ENCODE measurements around the gene BMP6.

Gene BMP6

GRCh38 chr6:7725849-7726415, at the start of gene BMP6:
Gene BMP6 (plus strand): TSS chr6:7726099. CDS start chr6:7726956, 857 bp downstream.
- DNase-seq = peak; percentile 48 to 82

GRCh38 chr6:7677229-7677628, 48.7 kb upstream of the BMP6 start:
- no peak for DNase-seq

- DNase-seq = no peak
Observed at GRCh38 chr6:7680393-7681075, 45.4 kb upstream of the BMP6 start.

GRCh38 chr6:7681449-7681848, 44.5 kb upstream of the BMP6 start:
- no peak for DNase-seq

- DNase-seq = no peak
Observed at GRCh38 chr6:7684076-7684475, 41.8 kb upstream of the BMP6 start.

- no peak for DNase-seq
Observed at GRCh38 chr6:7684843-7685242, 41.1 kb upstream of the BMP6 start.

- no peak for DNase-seq
Observed at GRCh38 chr6:7685276-7685675, 40.6 kb upstream of the BMP6 start.

- DNase-seq = no peak
Observed at GRCh38 chr6:7687145-7688111, 38.5 kb upstream of the BMP6 start.

- DNase-seq = no peak
Observed at GRCh38 chr6:7691021-7691420, 34.9 kb upstream of the BMP6 start.

GRCh38 chr6:7691675-7692452, 34.0 kb upstream of the BMP6 start:
- DNase-seq = no peak

- no peak for DNase-seq
Observed at GRCh38 chr6:7692453-7692784, 33.5 kb upstream of the BMP6 start.

GRCh38 chr6:7693827-7694226, 32.1 kb upstream of the BMP6 start:
- no peak for DNase-seq

- DNase-seq = no peak
Observed at GRCh38 chr6:7696061-7696460, 29.8 kb upstream of the BMP6 start.

GRCh38 chr6:7697432-7697819, 28.5 kb upstream of the BMP6 start:
- no peak for DNase-seq

- no peak for DNase-seq
Observed at GRCh38 chr6:7697820-7698623, 27.9 kb upstream of the BMP6 start.

GRCh38 chr6:7701212-7701834, 24.6 kb upstream of the BMP6 start:
- DNase-seq = no peak

GRCh38 chr6:7703148-7703680, 22.7 kb upstream of the BMP6 start:
- DNase-seq = no peak

- DNase-seq = no peak
Observed at GRCh38 chr6:7705483-7705882, 20.4 kb upstream of the BMP6 start.

- DNase-seq = no peak
Observed at GRCh38 chr6:7706269-7706668, 19.6 kb upstream of the BMP6 start.

GRCh38 chr6:7707787-7708186, 18.1 kb upstream of the BMP6 start:
- DNase-seq = no peak

GRCh38 chr6:7719364-7719850, 6.5 kb upstream of the BMP6 start:
- no peak for DNase-seq

All from NCI-H446 (cell line).